Measurements from ENCODE around the gene HYLS1.

- TF ChIP-seq POLR2A (IDR thresholded peaks at IDR 0.05) (no peak), EP300 (IDR thresholded peaks at IDR 0.05) (no peak), CTCF (IDR thresholded peaks at IDR 0.05) (no peak)
Measured at GRCh38 chr11:125934473-125934872, 47.0 kb downstream of the HYLS1 start.
